BLaER1 (cell line): ENCODE data around the gene FAIM2.
"Not testable (repeated sequence)": the region's sequence is repeated elsewhere in the genome, so short reads cannot be mapped to it uniquely, and the experiment has no call there.

ENCODE experiments used
- H3K27ac ChIP-seq: shearing (Covaris generic); formaldehyde crosslinking; 2 replicates; pipeline ENCODE4 v1.8.1; 2022
- H3K27me3 ChIP-seq: shearing (Covaris generic); formaldehyde crosslinking; 2 replicates; pipeline ENCODE4 v1.8.1; 2022
- H3K36me3 ChIP-seq: shearing (Covaris generic); formaldehyde crosslinking; 2 replicates; pipeline ENCODE4 v1.8.1; 2022
- H3K4me1 ChIP-seq: shearing (Covaris generic); formaldehyde crosslinking; 2 replicates; pipeline ENCODE4 v1.8.1; 2022
- H3K4me2 ChIP-seq: shearing (Covaris generic); formaldehyde crosslinking; 2 replicates; pipeline ENCODE4 v1.8.1; 2022
- H3K4me3 ChIP-seq: shearing (Covaris generic); formaldehyde crosslinking; 2 replicates; pipeline ENCODE4 v1.8.1; 2022
- H3K9ac ChIP-seq: shearing (Covaris generic); formaldehyde crosslinking; 2 replicates; pipeline ENCODE4 v1.8.1; 2022
- H3K9me3 ChIP-seq: shearing (Covaris generic); formaldehyde crosslinking; 2 replicates; pipeline ENCODE4 v1.8.1; 2022
- H4K20me1 ChIP-seq: shearing (Covaris generic); formaldehyde crosslinking; 2 replicates; pipeline ENCODE4 v1.8.1; 2022
- Cebpa-rat ChIP-seq: shearing (Covaris generic); IDR thresholded peaks from 2 replicates; pipeline ENCODE4 v1.8.1; 2022

Gene FAIM2

DNA sequence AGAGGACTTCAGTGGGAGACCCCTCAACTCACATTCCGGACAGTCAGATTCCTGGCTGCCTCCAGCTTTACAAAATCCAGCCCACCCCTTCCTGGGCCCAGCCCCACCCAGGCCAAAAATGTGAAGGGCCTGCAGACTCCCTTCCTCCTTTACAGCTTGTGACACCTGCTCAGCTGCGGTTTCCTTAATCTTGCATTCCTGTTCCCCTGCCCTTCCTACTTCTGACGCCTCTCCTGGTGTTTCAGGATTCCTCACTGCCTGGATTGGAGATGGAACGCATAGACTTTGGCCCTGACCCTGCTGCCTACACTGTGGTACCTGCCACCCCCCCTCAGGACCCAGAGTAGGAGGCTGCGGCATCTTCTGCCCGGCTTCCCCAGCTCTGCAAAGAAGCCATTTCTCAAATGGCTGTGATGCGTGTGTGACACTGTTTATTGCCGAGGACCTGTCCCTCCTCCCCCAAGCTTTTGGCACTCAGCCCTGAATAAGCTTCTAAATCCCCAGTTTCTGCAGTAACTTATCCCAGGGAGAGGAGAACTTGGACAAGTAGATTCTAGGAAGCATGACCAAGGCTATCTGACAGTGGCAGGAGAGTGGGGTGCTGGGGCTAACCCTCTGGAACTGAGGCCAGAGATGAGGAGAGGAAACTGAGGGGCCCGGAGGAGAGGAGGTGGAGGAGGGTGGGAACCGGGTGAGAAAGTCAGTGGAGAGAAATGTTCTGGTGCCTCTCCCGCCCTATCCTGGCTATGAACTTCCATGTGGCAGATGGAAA lies 35.9 kb downstream of the FAIM2 start:
- H3K9me3 ChIP-seq, result no peaks in the 10 kb centered on the region
- peaks cover 10% of the 10 kb centered on the region; the same call in 1 of the 2 replicates for H3K4me1 ChIP-seq
- no peaks in the 10 kb centered on the region for H4K20me1 ChIP-seq
- no peak overlapping the region for H3K9ac ChIP-seq
- TF ChIP-seq Cebpa-rat, result no peak
- no peak overlapping the region for H3K4me2 ChIP-seq
- no peak overlapping the region for H3K4me3 ChIP-seq
- no peak overlapping the region for H3K27ac ChIP-seq
- H3K36me3 ChIP-seq, result no peaks in the 10 kb centered on the region
- H3K27me3 ChIP-seq, result no peaks in the 10 kb centered on the region

DNA sequence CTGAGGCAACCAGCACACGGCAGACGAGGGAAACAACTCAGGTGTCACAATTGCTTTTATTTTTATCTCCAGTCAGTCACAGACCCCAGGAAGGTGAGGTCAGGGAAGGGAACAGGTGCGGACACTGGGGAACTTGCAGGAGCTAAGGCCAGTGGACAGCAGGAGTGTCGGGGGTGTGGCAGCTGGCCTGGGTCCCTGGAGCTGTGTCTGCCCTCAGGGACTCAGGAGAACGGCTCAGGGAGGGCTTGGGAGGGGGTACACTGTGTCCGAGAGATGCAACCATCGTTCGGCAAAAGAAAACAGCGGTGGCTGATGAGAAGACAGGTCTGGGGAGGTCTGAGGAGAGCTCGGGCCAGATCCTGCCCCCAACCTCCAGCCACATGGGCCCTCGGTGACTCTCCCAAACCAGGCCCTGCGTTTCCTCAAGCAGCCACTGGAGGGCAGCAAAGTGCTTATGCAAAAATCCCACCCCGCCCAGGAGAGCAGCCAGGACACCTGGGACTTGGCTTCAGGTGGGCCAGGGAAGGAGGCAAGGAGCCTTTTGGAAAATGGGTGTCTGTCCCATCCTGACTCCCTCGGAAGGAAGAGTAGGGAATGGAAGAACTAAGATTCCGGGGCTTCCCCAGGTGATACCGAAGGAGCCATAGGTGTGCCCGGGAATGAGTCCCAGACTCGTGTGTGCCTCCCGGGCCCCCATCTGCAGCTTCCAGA lies 36.7 kb downstream of the FAIM2 start:
- no peak overlapping the region for H3K9ac ChIP-seq
- no peak for TF ChIP-seq Cebpa-rat
- no peaks in the 10 kb centered on the region for H4K20me1 ChIP-seq
- H3K4me1 ChIP-seq, result peaks cover 10% of the 10 kb centered on the region; the same call in 1 of the 2 replicates
- H3K4me3 ChIP-seq, result no peak overlapping the region
- no peaks in the 10 kb centered on the region for H3K36me3 ChIP-seq
- no peak overlapping the region for H3K4me2 ChIP-seq
- no peaks in the 10 kb centered on the region for H3K27me3 ChIP-seq
- no peaks in the 10 kb centered on the region for H3K9me3 ChIP-seq
- 0 out of 2 replicates have a peak overlapping the region, but pooled peaks have one; percentile 38 for H3K27ac ChIP-seq

DNA sequence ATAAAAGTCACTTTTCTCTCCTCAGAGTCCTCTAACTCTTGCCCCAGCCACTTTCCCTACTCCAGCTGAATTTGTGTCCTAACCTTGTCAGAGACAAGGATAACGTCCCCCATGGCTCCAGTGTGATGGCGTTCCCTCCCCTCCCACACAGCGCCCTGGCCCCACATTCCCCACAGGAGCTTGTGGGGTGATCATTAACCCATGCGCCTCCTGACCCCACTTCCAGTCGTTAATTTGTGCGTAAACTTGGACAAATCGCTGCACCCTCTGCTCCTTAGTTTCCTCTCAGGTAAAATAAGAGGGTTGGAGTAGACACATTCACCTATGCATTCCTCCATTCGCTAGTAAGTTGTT lies 37.9 kb downstream of the FAIM2 start:
- no peaks in the 10 kb centered on the region for H4K20me1 ChIP-seq
- no peak overlapping the region for H3K27ac ChIP-seq
- H3K4me1 ChIP-seq, result peaks cover 10% of the 10 kb centered on the region; the same call in 1 of the 2 replicates
- TF ChIP-seq Cebpa-rat, result no peak
- H3K4me3 ChIP-seq, result no peak overlapping the region
- no peak overlapping the region for H3K4me2 ChIP-seq
- no peaks in the 10 kb centered on the region for H3K9me3 ChIP-seq
- no peaks in the 10 kb centered on the region for H3K27me3 ChIP-seq
- H3K9ac ChIP-seq, result no peak overlapping the region
- no peaks in the 10 kb centered on the region for H3K36me3 ChIP-seq

DNA sequence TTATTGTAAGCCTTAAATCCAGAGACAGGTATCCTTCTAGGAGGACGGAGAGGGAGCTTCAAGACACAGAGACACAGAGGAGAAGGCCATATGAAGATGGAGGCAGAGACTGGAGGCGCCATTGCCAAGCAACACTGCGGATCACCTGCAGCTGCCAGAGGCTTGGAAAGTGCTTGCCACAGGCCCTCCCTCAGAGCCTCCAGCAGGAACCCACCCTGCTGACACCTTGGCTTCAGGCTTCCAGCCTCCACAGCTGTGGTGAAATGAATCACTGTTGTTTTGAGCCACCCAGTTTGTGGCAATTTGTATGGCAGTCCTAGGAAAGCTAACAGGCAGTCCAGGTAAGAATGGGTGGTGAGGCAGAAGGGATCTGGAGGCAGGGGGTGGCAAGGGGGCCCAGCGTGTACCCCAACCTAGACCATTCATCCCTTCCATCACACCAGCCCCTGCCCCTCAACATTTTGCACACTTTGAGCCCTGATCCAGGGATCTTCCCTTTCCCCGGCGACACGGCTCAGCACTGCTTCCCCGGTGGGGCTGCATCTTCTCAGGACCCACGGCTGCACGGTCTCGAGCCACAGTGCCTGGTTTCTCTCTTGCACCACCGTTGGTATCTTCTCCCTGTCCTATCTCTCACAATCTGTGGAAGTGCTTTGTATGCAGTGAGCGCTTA lies 38.5 kb downstream of the FAIM2 start:
- Histone ChIP-seq H3K9me3 (no peaks in the 10 kb centered on the region), H3K36me3 (no peaks in the 10 kb centered on the region), H4K20me1 (no peaks in the 10 kb centered on the region), H3K4me2 (no peak overlapping the region), H3K9ac (no peak overlapping the region), H3K4me3 (no peak overlapping the region), H3K4me1 (peaks cover 10% of the 10 kb centered on the region; the same call in 1 of the 2 replicates), H3K27me3 (no peaks in the 10 kb centered on the region), H3K27ac (no peak overlapping the region)
- TF ChIP-seq Cebpa-rat, result no peak

DNA sequence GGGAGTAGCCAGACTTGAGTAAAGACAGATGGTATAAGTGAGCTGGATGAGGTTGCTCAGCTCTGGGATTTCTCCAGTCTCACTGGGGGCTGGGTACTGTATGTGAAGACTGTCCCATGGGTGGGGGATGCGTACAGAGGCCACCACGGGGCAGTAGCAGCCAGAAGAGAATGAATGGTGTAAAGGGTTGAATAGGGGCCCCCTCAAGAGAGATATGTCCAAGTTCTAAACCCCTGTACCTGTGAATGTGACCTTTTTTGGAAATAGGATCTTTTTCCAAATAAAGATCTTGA lies 39.0 kb downstream of the FAIM2 start:
- no peak for TF ChIP-seq Cebpa-rat
- no peaks in the 10 kb centered on the region for H4K20me1 ChIP-seq
- no peak overlapping the region for H3K4me3 ChIP-seq
- no peak overlapping the region for H3K27ac ChIP-seq
- H3K4me2 ChIP-seq, result no peak overlapping the region
- no peak overlapping the region for H3K9ac ChIP-seq
- H3K9me3 ChIP-seq, result no peaks in the 10 kb centered on the region; the same call in 1 of the 2 replicates
- H3K36me3 ChIP-seq, result no peaks in the 10 kb centered on the region
- peaks cover 9% of the 10 kb centered on the region; the same call in 1 of the 2 replicates for H3K4me1 ChIP-seq
- H3K27me3 ChIP-seq, result no peaks in the 10 kb centered on the region

DNA sequence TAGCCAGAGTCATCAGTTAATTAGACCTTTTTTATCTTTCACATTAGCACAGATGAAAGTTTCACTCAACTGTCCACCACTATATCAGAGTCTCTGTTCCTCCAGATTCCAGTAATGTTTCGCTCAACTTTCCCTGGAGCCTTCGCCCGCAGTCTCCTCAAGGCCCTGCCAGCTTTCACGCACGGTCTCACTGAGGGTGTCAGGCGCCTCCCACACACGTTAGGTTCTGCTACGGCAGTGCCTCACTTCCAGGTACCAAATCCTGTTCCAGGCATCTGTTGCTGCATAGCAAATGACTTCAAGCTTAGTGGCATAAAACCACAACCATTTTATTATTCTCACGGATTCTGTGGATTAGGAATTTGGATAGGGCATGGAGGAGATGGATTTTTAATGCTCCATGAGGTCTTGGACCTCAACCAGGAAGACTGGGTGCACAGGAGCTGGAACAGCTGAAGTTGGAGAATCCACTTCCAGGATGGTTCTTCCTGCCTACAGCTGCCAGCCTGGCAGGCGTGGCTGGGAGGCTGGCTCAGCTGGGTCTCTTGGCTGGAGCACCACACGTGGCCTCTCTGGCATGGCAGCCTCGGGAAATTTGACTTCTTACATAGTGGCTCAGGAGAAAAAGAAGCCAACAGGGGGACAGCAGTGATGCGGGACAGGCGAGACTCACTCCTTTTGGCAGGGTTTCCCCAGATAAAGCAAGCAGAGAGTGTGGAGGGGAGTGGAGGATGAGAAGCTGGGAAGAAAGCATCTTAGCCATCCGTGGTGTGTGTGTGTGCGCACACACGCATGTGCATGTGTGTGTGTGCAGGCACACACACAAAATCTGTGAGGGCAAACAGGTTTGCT lies 39.5 kb downstream of the FAIM2 start:
- no peak overlapping the region for H3K9ac ChIP-seq
- H3K4me3 ChIP-seq, result no peak overlapping the region
- no peak overlapping the region for H3K4me2 ChIP-seq
- no peaks in the 10 kb centered on the region for H4K20me1 ChIP-seq
- H3K36me3 ChIP-seq, result no peaks in the 10 kb centered on the region
- H3K4me1 ChIP-seq, result peaks cover 3% of the 10 kb centered on the region; the same call in 1 of the 2 replicates
- no peaks in the 10 kb centered on the region for H3K27me3 ChIP-seq
- TF ChIP-seq Cebpa-rat, result no peak
- H3K9me3 ChIP-seq, result no peaks in the 10 kb centered on the region; the same call in 1 of the 2 replicates
- H3K27ac ChIP-seq, result no peak overlapping the region

DNA sequence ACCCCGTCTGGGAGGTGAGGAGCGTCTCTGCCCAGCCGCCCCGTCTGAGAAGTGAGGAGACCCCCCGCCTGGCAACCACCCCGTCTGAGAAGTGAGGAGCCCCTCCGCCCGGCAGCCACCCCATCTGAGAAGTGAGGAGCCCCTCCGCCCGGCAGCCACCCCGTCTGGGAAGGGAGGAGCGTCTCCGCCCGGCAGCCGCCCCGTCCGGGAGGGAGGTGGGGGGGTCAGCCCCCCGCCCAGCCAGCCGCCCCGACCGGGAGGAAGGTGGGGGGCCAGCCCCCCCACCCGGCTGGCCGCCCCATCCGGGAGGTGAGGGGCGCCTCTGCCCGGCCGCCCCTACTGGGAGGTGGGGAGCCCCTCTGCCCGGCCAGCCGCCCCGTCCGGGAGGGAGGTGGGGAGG lies 42.8 kb downstream of the FAIM2 start:
- not testable (repeated sequence) for H3K4me1 ChIP-seq, H4K20me1 ChIP-seq, H3K27ac ChIP-seq, H3K9me3 ChIP-seq, H3K27me3 ChIP-seq, H3K4me3 ChIP-seq, H3K9ac ChIP-seq, H3K4me2 ChIP-seq, H3K36me3 ChIP-seq

DNA sequence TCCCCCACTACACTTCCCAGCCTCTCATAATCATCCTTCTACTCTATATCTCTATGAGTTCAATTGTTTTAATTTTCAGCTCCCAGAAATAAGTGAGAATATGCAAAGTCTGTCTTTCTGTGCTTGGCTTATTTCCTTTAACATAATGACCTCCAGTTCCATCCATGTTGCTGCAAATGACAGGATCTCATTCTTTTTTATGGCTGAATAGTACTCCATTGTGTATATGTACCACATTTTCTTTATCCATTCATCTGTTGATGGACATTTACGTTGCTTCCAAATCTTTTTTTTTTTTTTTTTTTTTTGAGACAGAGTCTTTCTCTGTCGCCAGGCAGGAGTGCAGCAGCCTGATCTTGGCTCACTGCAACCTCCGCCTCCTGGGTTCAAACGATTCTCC lies 47.8 kb downstream of the FAIM2 start:
- not testable (repeated sequence) for H3K4me3 ChIP-seq, H3K27me3 ChIP-seq, H3K4me2 ChIP-seq, H3K4me1 ChIP-seq, H3K9me3 ChIP-seq, H3K9ac ChIP-seq, H3K36me3 ChIP-seq, H4K20me1 ChIP-seq, H3K27ac ChIP-seq

DNA sequence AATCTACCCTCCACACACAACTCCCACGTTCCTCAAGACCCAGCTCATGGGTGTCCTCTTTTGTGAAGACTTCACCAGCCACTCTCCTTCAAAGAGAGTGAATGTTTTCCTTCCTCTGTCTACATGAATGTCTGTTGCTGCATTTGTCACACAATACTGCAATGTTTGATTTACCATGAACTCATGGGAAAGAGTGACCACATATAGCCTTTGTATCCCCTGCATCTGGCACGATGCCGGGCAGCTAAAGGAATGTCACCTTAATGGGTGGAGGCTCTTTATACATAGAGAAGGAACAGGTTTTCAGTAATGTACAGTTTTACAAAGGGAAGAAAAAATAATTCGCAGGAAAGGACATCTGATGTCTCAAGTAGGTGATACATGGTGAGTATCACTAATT lies 48.7 kb downstream of the FAIM2 start:
- H3K27me3 ChIP-seq, result no peaks in the 10 kb centered on the region
- no peaks in the 10 kb centered on the region for H4K20me1 ChIP-seq
- TF ChIP-seq Cebpa-rat, result no peak
- H3K36me3 ChIP-seq, result no peaks in the 10 kb centered on the region
- H3K9me3 ChIP-seq, result no peaks in the 10 kb centered on the region; the same call in 1 of the 2 replicates
- H3K4me1 ChIP-seq, result no peaks in the 10 kb centered on the region
- H3K27ac ChIP-seq, result no peak overlapping the region
- no peak overlapping the region for H3K4me3 ChIP-seq
- no peak overlapping the region for H3K9ac ChIP-seq
- H3K4me2 ChIP-seq, result no peak overlapping the region
